HCT116 (cell line): Measurements from ENCODE around the gene BCAN. TPM values are rescaled to one million over a fixed set of nuclear protein-coding genes. Genes with fewer than 3 reads are reported as not detected.

Source experiments
- ATAC-seq: fragments of 200-7000 bp; cut with Tn5 transposase; 2 replicates; pipeline ENCODE4 v1.9.1; 2020; ENCODE audit warnings: mild to moderate bottlenecking, moderate library complexity
- BruUV-seq: library from RNA; stranded (reverse); fragments of 400-500 nt; replicated peaks from 2 replicates; lab custom pipeline; 2021; lab: Mats Ljungman, UMichigan
- CTCF ChIA-PET: fragments of 300-600 bp; sonication (Branson Sonifier 250); formaldehyde crosslinking; loops from one replicate; lab custom pipeline; 2021; ENCODE audit warnings: antibody characterized with exemption; lab: Charles Lee
- POLR2A ChIA-PET: fragments of 300-600, 350-600 bp; sonication (Branson Sonifier 250); formaldehyde crosslinking; loops from one replicate; lab custom pipeline; 2021; ENCODE audit warnings: antibody characterized with exemption; lab: Charles Lee
- RAD21 ChIA-PET, 2 experiments: fragments of 300-600 bp; sonication (Branson Sonifier 250); formaldehyde crosslinking; loops; one replicate each; lab custom pipeline; 2023; ENCODE audit warnings: low total read pairs in 2 of 2; ENCODE audit not compliant: uncharacterized antibody in 2 of 2, unreplicated experiment in 2 of 2, low non-redundant PET in 1 of 2; lab: Charles Lee
- DNase-seq: peaks from one replicate; pipeline ENCODE4 v3.0.0-alpha.2; 2010; ENCODE audit warnings: low read depth, low spot score
- H2AFZ ChIP-seq: fragments of 200-600 bp; shearing (Covaris generic), sonication (generic); 2 replicates; pipeline ENCODE4 v1.6.1; 2017; ENCODE audit warnings: low read depth, mixed run types, mixed read lengths, antibody characterized with exemption, low read length; ENCODE audit not compliant: poor library complexity, severe bottlenecking
- H3K27ac ChIP-seq: 2 replicates; pipeline ENCODE4 v1.5.1; 2012; ENCODE audit warnings: low read depth, low read length
- H3K27me3 ChIP-seq: fragments of 200-600 bp; sonication (generic); 2 replicates; pipeline ENCODE4 v1.6.1; 2016; ENCODE audit warnings: mixed run types, low read length, mixed read lengths; ENCODE audit not compliant: insufficient read depth
- H3K36me3 ChIP-seq, 2 experiments: fragments of 200-500 bp in 1 of 2; fragments of 200-600 bp in 1 of 2; sonication (Bioruptor generic) in 1 of 2; sonication (generic) in 1 of 2; 2 replicates each; pipeline versions ENCODE4 v1.5.1 to v1.6.1; 2014 to 2016; ENCODE audit warnings: low read length in 2 of 2, inconsistent platforms in 1 of 2, mixed read lengths in 1 of 2, mixed run types in 1 of 2; ENCODE audit not compliant: insufficient read depth in 2 of 2, control insufficient read depth in 1 of 2
- H3K4me1 ChIP-seq, 2 experiments: fragments of 200-600 bp in 1 of 2; sonication (generic) in 1 of 2; 2 replicates each; pipeline versions ENCODE4 v1.5.1 to v1.6.1; 2012 to 2017; ENCODE audit warnings: low read length in 2 of 2, inconsistent platforms in 1 of 2, mild to moderate bottlenecking in 1 of 2, mixed read lengths in 1 of 2, mixed run types in 1 of 2, moderate library complexity in 1 of 2; ENCODE audit not compliant: insufficient read depth in 2 of 2, control insufficient read depth in 1 of 2
- H3K4me2 ChIP-seq: fragments of 200-600 bp; sonication (generic); 2 replicates; pipeline ENCODE4 v1.6.1; 2017; ENCODE audit warnings: mixed run types, low read length, mixed read lengths
- H3K4me3 ChIP-seq, 2 experiments: fragments of 200-600 bp in 1 of 2; sonication (generic) in 1 of 2; replicated peaks in 1 of 2; 2 replicates each; pipeline ENCODE4 v1.5.1; 2011 to 2016; ENCODE audit warnings: low read length in 2 of 2, control low read depth in 1 of 2, low read depth in 1 of 2, mild to moderate bottlenecking in 1 of 2, mixed read lengths in 1 of 2, mixed run types in 1 of 2
- H3K79me2 ChIP-seq: fragments of 200-600 bp; sonication (generic); 2 replicates; pipeline ENCODE4 v1.6.1; 2017; ENCODE audit warnings: mild to moderate bottlenecking, mixed run types, low read length, moderate library complexity, mixed read lengths; ENCODE audit not compliant: insufficient read depth
- H3K9ac ChIP-seq: fragments of 200-600 bp; sonication (generic); 2 replicates; pipeline ENCODE4 v1.6.1; 2016; ENCODE audit warnings: low read length, mixed read lengths
- H3K9me2 ChIP-seq: fragments of 200-600 bp; sonication (generic), shearing (Covaris generic); 2 replicates; pipeline ENCODE4 v1.6.1; 2017; ENCODE audit warnings: mixed run types, mild to moderate bottlenecking, moderate library complexity; ENCODE audit not compliant: insufficient read depth
- H3K9me3 ChIP-seq, 2 experiments: fragments of 200-500 bp in 1 of 2; fragments of 200-600 bp in 1 of 2; sonication (Bioruptor generic) in 1 of 2; sonication (generic) in 1 of 2; 2 replicates each; pipeline ENCODE4 v1.6.1; 2014 to 2017; ENCODE audit warnings: low read length in 2 of 2, mixed read lengths in 2 of 2, inconsistent platforms in 1 of 2, low read depth in 1 of 2, mild to moderate bottlenecking in 1 of 2, mixed run types in 1 of 2, moderate library complexity in 1 of 2; ENCODE audit not compliant: control insufficient read depth in 1 of 2, insufficient read depth in 1 of 2
- H4K20me1 ChIP-seq: fragments of 200-600 bp; sonication (generic), shearing (Covaris generic); 2 replicates; pipeline ENCODE4 v1.6.1; 2017; ENCODE audit warnings: mixed run types, mild to moderate bottlenecking, moderate library complexity; ENCODE audit not compliant: insufficient read depth
- ATF3 ChIP-seq: IDR thresholded peaks from 2 replicates; pipeline ENCODE4 v1.6.1; 2012
- CBX3 ChIP-seq: IDR thresholded peaks from 2 replicates; pipeline ENCODE4 v1.6.1; 2012; ENCODE audit warnings: low read depth
- CTCF ChIP-seq, 3 experiments: fragments of 200-600 bp in 1 of 3; sonication (generic) in 1 of 3; IDR thresholded peaks in 2 of 3; conservative IDR thresholded peaks in 1 of 3; 2 replicates each; pipeline ENCODE4 v1.5.1; 2012 to 2017; ENCODE audit warnings: low read depth in 2 of 3, low read length in 2 of 3, antibody characterized with exemption in 1 of 3, borderline replicate concordance in 1 of 3, control low read depth in 1 of 3, mild to moderate bottlenecking in 1 of 3, mixed read lengths in 1 of 3, mixed run types in 1 of 3, moderate library complexity in 1 of 3; ENCODE audit not compliant: insufficient read depth in 1 of 3
- EGR1 ChIP-seq: IDR thresholded peaks from 2 replicates; pipeline ENCODE4 v1.6.1; 2012; ENCODE audit warnings: low read depth
- EZH2phosphoT487 ChIP-seq: fragments of 200-600 bp; IDR thresholded peaks from 2 replicates; pipeline ENCODE4 v1.6.1; 2018; ENCODE audit warnings: antibody characterized with exemption, borderline replicate concordance
- FOSL1 ChIP-seq: IDR thresholded peaks from 2 replicates; pipeline ENCODE4 v1.6.1; 2012; ENCODE audit warnings: low read depth
- JUND ChIP-seq: IDR thresholded peaks from 2 replicates; pipeline ENCODE4 v1.6.1; 2012
- POLR2A ChIP-seq: IDR thresholded peaks from 2 replicates; pipeline ENCODE4 v1.7.0; 2011; ENCODE audit warnings: borderline replicate concordance; ENCODE audit not compliant: insufficient read depth, insufficient read length; ENCODE audit errors: extremely low read depth
- POLR2AphosphoS5 ChIP-seq: IDR thresholded peaks from 2 replicates; pipeline ENCODE4 v1.6.1; 2011; ENCODE audit warnings: mild to moderate bottlenecking, low read depth, low read length, moderate library complexity
- SIN3A ChIP-seq: IDR thresholded peaks from 2 replicates; pipeline ENCODE4 v1.6.1; 2012; ENCODE audit warnings: low read depth
- SRF ChIP-seq: IDR thresholded peaks from 2 replicates; pipeline ENCODE4 v1.6.1; 2012; ENCODE audit warnings: low read depth
- YY1 ChIP-seq: IDR thresholded peaks from 2 replicates; pipeline ENCODE4 v1.6.1; 2011; ENCODE audit warnings: low read length, low read depth, moderate library complexity, mild to moderate bottlenecking; ENCODE audit not compliant: insufficient replicate concordance; ENCODE audit errors: extremely low read depth
- ZBTB33 ChIP-seq: IDR thresholded peaks from 2 replicates; pipeline ENCODE4 v1.6.1; 2011; ENCODE audit warnings: mild to moderate bottlenecking, low read length, moderate library complexity; ENCODE audit not compliant: insufficient replicate concordance; ENCODE audit errors: extremely low read depth
- ZFX ChIP-seq: fragments of 450-650 bp; IDR thresholded peaks from 2 replicates; pipeline ENCODE4 v1.6.1; 2017
- ZNF274 ChIP-seq: fragments of 200-500 bp; sonication (Bioruptor generic); IDR thresholded peaks from 2 replicates; pipeline ENCODE4 v1.6.1; 2014; ENCODE audit warnings: mild to moderate bottlenecking, low read depth, low read length, inconsistent platforms
- intact Hi-C: fragments of 100-400 bp; cut with micrococcal nuclease; formaldehyde crosslinking; loops from 2 replicates; pipeline ENCODE4 v1.10.0; 2022
- total RNA-seq: library from RNA; stranded (reverse); gene quantifications from one replicate; pipeline ENCODE4 v1.2.1, GENCODE V29; 2021; ENCODE audit not compliant: unreplicated experiment

Gene BCAN
- total RNA-seq, 1 experiment from 2014 or later, result not detected

- H3K4me1 ChIP-seq, result peaks cover 3 to 7% of the 10 kb centered on the region in 2 experiments; a peak in 2 of 4 replicates
- H3K27ac ChIP-seq, result no peak overlapping the region
- no peaks in the 10 kb centered on the region for H3K9me2 ChIP-seq
- no peak overlapping the region for H2AFZ ChIP-seq
- CTCF ChIA-PET, result interaction anchor here (1.2 to 5.5 kb wide), 3 partner anchors 10 to 76 kb away, joined by 3 to 33 read pairs (median 3); partner anchors contain the start of genes BCAN and NES
- H3K36me3 ChIP-seq, result no peaks in the 10 kb centered on the region
- BruUV-seq, result no TSS peak
- no peaks in the 10 kb centered on the region for H3K79me2 ChIP-seq
- H4K20me1 ChIP-seq, result no peaks in the 10 kb centered on the region
- RAD21 ChIA-PET, result no interaction called here
- intact Hi-C loops, result loop anchor here (10.0 kb wide), 1 partner anchor 295 kb away; the partner anchor contains the start of gene LRRC71
- POLR2A ChIA-PET, result no interaction called here
- no peaks in the 10 kb centered on the region for H3K9me3 ChIP-seq
- ATAC-seq, result no peak
- H3K27me3 ChIP-seq, result no peaks in the 10 kb centered on the region
- no peak overlapping the region for H3K4me2 ChIP-seq
- TF ChIP-seq SRF (no peak), POLR2A (no peak), ZFX (no peak), EGR1 (no peak), EZH2phosphoT487 (no peak), ZNF274 (no peak), CBX3 (no peak), JUND (no peak), ZBTB33 (no peak), CTCF (IDR thresholded peaks at IDR 0.05 in 2 of 3, conservative IDR thresholded peaks at IDR 0.05 in 1 of 3; ENCODE audit: borderline replicate concordance in 1 of 3, insufficient read depth in 1 of 3, low read depth in 2 of 3, low read length in 2 of 3) (no peak), FOSL1 (no peak), POLR2AphosphoS5 (no peak), ATF3 (no peak), SIN3A (no peak), YY1 (no peak)
- no peak overlapping the region for H3K9ac ChIP-seq
- no peak overlapping the region for H3K4me3 ChIP-seq
- no peak for DNase-seq
Measured at GRCh38 chr1:156629823-156630449, 12.0 kb upstream of the BCAN start.
